T47D (cell line): Measurements from ENCODE around the gene ACER3.
"Not testable (repeated sequence)": the region's sequence is repeated elsewhere in the genome, so short reads cannot be mapped to it uniquely, and the experiment has no call there.

ENCODE experiments used
- DNase-seq, 2 experiments: peaks; one replicate each; pipeline versions ENCODE4 v3.0.0 to v3.0.0-alpha.2; 2011 to 2012; ENCODE audit warnings: low read depth in 1 of 2, low spot score in 1 of 2
- JUND ChIP-seq: IDR thresholded peaks from 2 replicates; pipeline ENCODE4 v1.6.1; 2012; ENCODE audit warnings: low read depth
- in situ Hi-C: cut with HindIII; loops from 2 replicates; pipeline ENCODE4 v1.10.0; 2016; ENCODE audit warnings: low sequenced_read_pairs, low pct_unique_long_range_greater_than_20kb

ACER3 gene

GRCh38 chr11:76978239-76978638 is 117.5 kb downstream of the ACER3 start:
- DNase-seq: no peak
- in situ Hi-C loops: no loop called here
- TF ChIP-seq JUND: no peak

GRCh38 chr11:76978818-76979217 is 118.1 kb downstream of the ACER3 start:
- no peak for DNase-seq
- in situ Hi-C loops: no loop called here
- no peak for TF ChIP-seq JUND

- no peak for DNase-seq
- in situ Hi-C loops: no loop called here
- TF ChIP-seq JUND: no peak
Observed at GRCh38 chr11:76980196-76980595, 119.5 kb downstream of the ACER3 start.

GRCh38 chr11:76984743-76985142 is 124.0 kb downstream of the ACER3 start:
- no peak for TF ChIP-seq JUND
- in situ Hi-C loops: no loop called here
- peak in 1 of 2 experiments; percentile 25 for DNase-seq

GRCh38 chr11:76987203-76987602 is 126.5 kb downstream of the ACER3 start:
- DNase-seq: no peak
- in situ Hi-C loops: no loop called here
- no peak for TF ChIP-seq JUND

- in situ Hi-C loops: no loop called here
- TF ChIP-seq JUND: no peak
- DNase-seq: no peak
Observed at GRCh38 chr11:76990628-76991027, 129.9 kb downstream of the ACER3 start.

- DNase-seq: no peak
- TF ChIP-seq JUND: no peak
- in situ Hi-C loops: no loop called here
Observed at GRCh38 chr11:76995081-76995576, 134.4 kb downstream of the ACER3 start.

GRCh38 chr11:76997512-76997911 is 136.8 kb downstream of the ACER3 start:
- no peak for DNase-seq
- in situ Hi-C loops: no loop called here
- no peak for TF ChIP-seq JUND

- no peak for DNase-seq
- in situ Hi-C loops: no loop called here
- TF ChIP-seq JUND: no peak
Observed at GRCh38 chr11:76999597-76999996, 138.9 kb downstream of the ACER3 start.

- in situ Hi-C loops: no loop called here
- no peak for TF ChIP-seq JUND
- DNase-seq: no peak
Observed at GRCh38 chr11:77001613-77002012, 140.9 kb downstream of the ACER3 start.

GRCh38 chr11:77002776-77003175 is 142.1 kb downstream of the ACER3 start:
- DNase-seq: no peak
- in situ Hi-C loops: no loop called here

GRCh38 chr11:77003963-77004362 is 143.2 kb downstream of the ACER3 start:
- in situ Hi-C loops: no loop called here

More at GRCh38 chr11:77002776-77003175, 142.1 kb downstream of the ACER3 start:
- no peak for TF ChIP-seq JUND

GRCh38 chr11:77009533-77010160 is 148.9 kb downstream of the ACER3 start:
- in situ Hi-C loops: no loop called here
- TF ChIP-seq JUND: no peak
- no peak for DNase-seq

More at GRCh38 chr11:77003963-77004362, 143.2 kb downstream of the ACER3 start:
- no peak for TF ChIP-seq JUND
- DNase-seq: no peak

GRCh38 chr11:77014669-77015068 is 154.0 kb downstream of the ACER3 start:
- in situ Hi-C loops: no loop called here
- no peak for TF ChIP-seq JUND
- DNase-seq: no peak

GRCh38 chr11:77018396-77018924 is 157.7 kb downstream of the ACER3 start:
- DNase-seq, in situ Hi-C loops: not testable (repeated sequence)
